Mesenchymal stem cell (in vitro differentiated cells and primary cell): ENCODE results near the gene HNRNPH2.

ENCODE experiments used
- DNase-seq: peaks from one replicate; pipeline ENCODE4 v3.0.0-alpha.2; 2013
- H2AFZ ChIP-seq: one replicate; pipeline ENCODE4 v1.6.1; 2013; ENCODE audit warnings: low read depth, mild to moderate bottlenecking, control low read depth, inconsistent platforms, low read length, moderate library complexity
- H2AK5ac ChIP-seq: 2 replicates; pipeline ENCODE4 v1.6.1; 2013; ENCODE audit warnings: low read length, moderate library complexity, mild to moderate bottlenecking, inconsistent platforms; ENCODE audit not compliant: severe bottlenecking
- H2BK120ac ChIP-seq: one replicate; pipeline ENCODE4 v1.6.1; 2013; ENCODE audit warnings: low read depth, mild to moderate bottlenecking, inconsistent platforms, low read length, moderate library complexity
- H2BK12ac ChIP-seq, 2 experiments: one replicate each; pipeline ENCODE4 v1.6.1; 2013; ENCODE audit warnings: inconsistent platforms in 2 of 2, low read length in 2 of 2, mild to moderate bottlenecking in 2 of 2, moderate library complexity in 2 of 2, control low read depth in 1 of 2
- H2BK15ac ChIP-seq: one replicate; pipeline ENCODE4 v1.6.1; 2013; ENCODE audit warnings: mild to moderate bottlenecking, low read depth, inconsistent platforms; ENCODE audit not compliant: poor library complexity, severe bottlenecking
- H2BK5ac ChIP-seq: 2 replicates; pipeline ENCODE4 v1.6.1; 2013; ENCODE audit warnings: low read depth, mild to moderate bottlenecking, low read length, control low read depth, inconsistent platforms; ENCODE audit not compliant: poor library complexity, severe bottlenecking
- H3K14ac ChIP-seq, 2 experiments: one replicate each; pipeline ENCODE4 v1.6.1; 2013; ENCODE audit warnings: inconsistent platforms in 2 of 2, low read length in 2 of 2, control low read depth in 1 of 2, mild to moderate bottlenecking in 1 of 2, moderate library complexity in 1 of 2
- H3K18ac ChIP-seq, 2 experiments: one replicate each; pipeline ENCODE4 v1.6.1; 2013; ENCODE audit warnings: inconsistent platforms in 2 of 2, low read length in 2 of 2, control low read depth in 1 of 2, low read depth in 1 of 2, mild to moderate bottlenecking in 1 of 2
- H3K23ac ChIP-seq, 2 experiments: one replicate each; pipeline ENCODE4 v1.6.1; 2013; ENCODE audit warnings: inconsistent platforms in 2 of 2, low read length in 2 of 2, mild to moderate bottlenecking in 2 of 2, moderate library complexity in 2 of 2, control low read depth in 1 of 2
- H3K27ac ChIP-seq: 2 replicates; pipeline ENCODE4 v1.5.1; 2013; ENCODE audit warnings: mild to moderate bottlenecking, moderate library complexity, low read length, control low read depth, inconsistent platforms; ENCODE audit not compliant: poor library complexity, severe bottlenecking
- H3K27me3 ChIP-seq, 2 experiments: 2 replicates each; pipeline versions ENCODE4 v1.6.1 to v1.7.0; 2013; ENCODE audit warnings: low read length in 2 of 2, mild to moderate bottlenecking in 2 of 2, moderate library complexity in 2 of 2, control low read depth in 1 of 2, inconsistent platforms in 1 of 2; ENCODE audit not compliant: control insufficient read depth in 1 of 2, insufficient read depth in 1 of 2
- H3K36me3 ChIP-seq, 2 experiments: 2 replicates each; pipeline versions ENCODE4 v1.6.1 to v1.7.0; 2013; ENCODE audit warnings: low read length in 2 of 2, control low read depth in 1 of 2, inconsistent platforms in 1 of 2, low read depth in 1 of 2, mild to moderate bottlenecking in 1 of 2; ENCODE audit not compliant: insufficient read depth in 2 of 2, control insufficient read depth in 1 of 2
- H3K4ac ChIP-seq, 2 experiments: one replicate each; pipeline ENCODE4 v1.6.1; 2013; ENCODE audit warnings: inconsistent platforms in 2 of 2, low read length in 2 of 2, mild to moderate bottlenecking in 2 of 2, moderate library complexity in 2 of 2, control low read depth in 1 of 2, low read depth in 1 of 2
- H3K4me1 ChIP-seq: 2 replicates; pipeline ENCODE4 v1.6.1; 2013; ENCODE audit warnings: low read depth, low read length, control low read depth; ENCODE audit not compliant: control insufficient read depth, insufficient read depth
- H3K4me2 ChIP-seq: 2 replicates; pipeline ENCODE4 v1.6.1; 2013; ENCODE audit warnings: low read length, mild to moderate bottlenecking, inconsistent platforms; ENCODE audit not compliant: poor library complexity, severe bottlenecking
- H3K4me3 ChIP-seq, 2 experiments: 2 replicates each; pipeline versions ENCODE4 v1.5.1 to v1.7.0; 2013; ENCODE audit warnings: low read length in 2 of 2, mild to moderate bottlenecking in 2 of 2, control low read depth in 1 of 2, low read depth in 1 of 2; ENCODE audit not compliant: insufficient read depth in 1 of 2
- H3K79me1 ChIP-seq: replicated peaks from 2 replicates; pipeline ENCODE4 v1.6.1; 2013; ENCODE audit warnings: mild to moderate bottlenecking, control low read depth, low read length, inconsistent platforms; ENCODE audit not compliant: poor library complexity, severe bottlenecking
- H3K9ac ChIP-seq: 2 replicates; pipeline ENCODE4 v1.7.0; 2013; ENCODE audit warnings: mild to moderate bottlenecking, low read length, moderate library complexity
- H3K9me3 ChIP-seq: 2 replicates; pipeline ENCODE4 v1.7.0; 2013; ENCODE audit warnings: mild to moderate bottlenecking, low read length; ENCODE audit not compliant: control insufficient read depth
- H4K8ac ChIP-seq: one replicate; pipeline ENCODE4 v1.6.1; 2013; ENCODE audit warnings: inconsistent platforms, mild to moderate bottlenecking, low read length, moderate library complexity
- H4K91ac ChIP-seq: one replicate; pipeline ENCODE4 v1.6.1; 2013; ENCODE audit warnings: mild to moderate bottlenecking, low read length, inconsistent platforms
- WGBS: methylation state at CpG from one replicate; pipeline ENCODE4 v1.1.7; 2013; ENCODE audit warnings: mixed read lengths; 5-methylcytosine and 5-hydroxymethylcytosine counted together

Gene HNRNPH2

GRCh38 chrX:101362757-101363156 lies 45.3 kb upstream of the HNRNPH2 start:
- Histone ChIP-seq H4K8ac (no peak overlapping the region), H2AFZ (no peak overlapping the region), H3K4me2 (no peak overlapping the region), H3K23ac (no peak overlapping the region), H3K4me3 (no peak overlapping the region), H3K14ac (no peak overlapping the region), H2AK5ac (no peak overlapping the region), H4K91ac (no peak overlapping the region), H3K4ac (no peak overlapping the region), H2BK5ac (no peak overlapping the region), H2BK15ac (no peak overlapping the region), H3K27me3 (peaks cover 0 to 44% of the 10 kb centered on the region in 2 experiments), H3K9me3 (no peaks in the 10 kb centered on the region), H3K9ac (no peak overlapping the region), H2BK12ac (no peak overlapping the region), H3K4me1 (peaks cover 1% of the 10 kb centered on the region), H3K36me3 (no peaks in the 10 kb centered on the region), H3K27ac (no peak overlapping the region), H2BK120ac (no peak overlapping the region), H3K79me1 (no peaks in the 10 kb centered on the region), H3K18ac (no peak overlapping the region)
- no peak for DNase-seq

DNA sequence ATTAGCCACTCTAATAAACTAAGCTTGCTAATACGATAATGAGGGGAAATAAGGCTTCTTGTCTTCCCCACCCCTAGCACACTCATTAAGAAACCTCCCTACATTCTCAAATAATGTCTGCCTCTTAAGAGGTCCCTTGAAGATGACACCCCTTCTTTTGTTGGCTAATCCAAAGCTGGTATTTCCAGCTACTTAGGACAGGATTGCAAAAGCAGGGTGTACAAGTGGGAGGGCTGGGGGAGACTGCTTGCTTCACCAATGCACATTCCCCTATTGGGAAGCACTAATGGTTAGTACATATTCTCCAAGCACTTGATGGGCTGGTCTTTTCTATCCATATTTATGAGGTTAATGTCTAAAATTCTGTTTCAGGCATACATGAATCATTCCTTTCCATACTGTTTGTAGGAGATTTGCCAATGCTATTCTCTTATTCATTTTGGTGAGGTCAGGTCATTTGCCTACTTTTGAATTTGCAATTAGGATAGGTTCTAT lies 42.7 kb upstream of the HNRNPH2 start:
- Histone ChIP-seq H2AK5ac (no peak overlapping the region), H3K4me3 (no peak overlapping the region), H3K4me2 (no peak overlapping the region), H3K4me1 (no peaks in the 10 kb centered on the region), H3K23ac (no peak overlapping the region), H3K14ac (no peak overlapping the region), H3K4ac (no peak overlapping the region), H3K9ac (no peak overlapping the region), H2BK15ac (no peak overlapping the region), H3K9me3 (no peaks in the 10 kb centered on the region), H3K79me1 (no peaks in the 10 kb centered on the region), H2BK12ac (no peak overlapping the region), H2BK5ac (no peak overlapping the region), H3K27me3 (peaks cover 0 to 52% of the 10 kb centered on the region in 2 experiments), H2BK120ac (no peak overlapping the region), H4K91ac (no peak overlapping the region), H3K18ac (no peak overlapping the region), H2AFZ (no peak overlapping the region), H3K36me3 (no peaks in the 10 kb centered on the region), H4K8ac (no peak overlapping the region), H3K27ac (no peak overlapping the region)
- WGBS = no CpG with 5 or more reads among the region's 1 CpG
- DNase-seq = no peak

DNA sequence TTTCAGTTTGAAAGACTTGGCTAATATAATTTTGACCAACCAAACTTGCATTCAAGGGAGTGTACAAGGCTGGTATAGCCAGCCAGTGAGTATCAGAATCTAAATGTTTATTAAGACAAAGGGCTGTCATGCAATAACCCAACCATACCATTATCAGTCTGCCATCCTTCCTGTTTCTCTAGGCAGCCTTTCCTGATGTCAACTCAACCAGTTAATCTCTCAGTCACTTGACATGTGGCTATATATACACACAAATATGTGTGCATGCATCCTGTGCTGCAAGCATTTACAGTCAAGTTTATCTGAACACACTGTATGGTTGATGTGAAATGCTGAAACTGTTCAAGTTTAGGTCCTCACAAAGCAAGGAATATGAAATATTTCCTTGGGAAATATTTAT lies 39.2 kb upstream of the HNRNPH2 start:
- no peak for DNase-seq
- Histone ChIP-seq H2BK15ac (no peak overlapping the region), H2BK12ac (no peak overlapping the region), H3K27ac (no peak overlapping the region), H3K9me3 (no peaks in the 10 kb centered on the region), H3K36me3 (no peaks in the 10 kb centered on the region), H3K4me1 (no peaks in the 10 kb centered on the region), H3K4me2 (no peak overlapping the region), H2BK5ac (no peak overlapping the region), H3K23ac (no peak overlapping the region), H4K91ac (no peak overlapping the region), H3K4ac (no peak overlapping the region), H3K18ac (no peak overlapping the region), H3K9ac (no peak overlapping the region), H3K27me3 (peaks cover 0 to 43% of the 10 kb centered on the region in 2 experiments), H3K4me3 (no peak overlapping the region), H2AK5ac (no peak overlapping the region), H3K14ac (no peak overlapping the region), H2BK120ac (no peak overlapping the region), H3K79me1 (no peaks in the 10 kb centered on the region), H4K8ac (no peak overlapping the region), H2AFZ (no peak overlapping the region)

GRCh38 chrX:101369687-101370086 lies 38.3 kb upstream of the HNRNPH2 start:
- WGBS = 90% methylated on average over 6 of the region's 6 CpGs

More at GRCh38 chrX:101369687-101370086, 38.3 kb upstream of the HNRNPH2 start:
- Histone ChIP-seq H2AFZ (no peak overlapping the region), H3K9ac (no peak overlapping the region), H2BK12ac (no peak overlapping the region), H3K79me1 (no peaks in the 10 kb centered on the region), H2BK5ac (no peak overlapping the region), H2BK120ac (no peak overlapping the region), H3K27me3 (peaks cover 0 to 50% of the 10 kb centered on the region in 2 experiments), H3K4me1 (no peaks in the 10 kb centered on the region), H3K27ac (no peak overlapping the region), H3K4ac (no peak overlapping the region), H2BK15ac (no peak overlapping the region), H3K4me3 (no peak overlapping the region), H3K4me2 (no peak overlapping the region), H3K23ac (no peak overlapping the region), H3K9me3 (no peaks in the 10 kb centered on the region), H3K18ac (no peak overlapping the region), H3K36me3 (no peaks in the 10 kb centered on the region), H3K14ac (no peak overlapping the region), H4K91ac (no peak overlapping the region), H4K8ac (no peak overlapping the region), H2AK5ac (no peak overlapping the region)
- no peak for DNase-seq
